HG03457 (cell line): Measurements from ENCODE around the gene ELOVL5.
"Not testable (repeated sequence)": the region's sequence is repeated elsewhere in the genome, so short reads cannot be mapped to it uniquely, and the experiment has no call there.

Experiments used
- ATAC-seq: cut with Tn5 transposase; IDR thresholded peaks from one replicate; pipeline ENCODE4 v1.9.1; 2021; ENCODE audit warnings: moderate number of reproducible peaks; ENCODE audit not compliant: unreplicated experiment

Gene ELOVL5

DNA sequence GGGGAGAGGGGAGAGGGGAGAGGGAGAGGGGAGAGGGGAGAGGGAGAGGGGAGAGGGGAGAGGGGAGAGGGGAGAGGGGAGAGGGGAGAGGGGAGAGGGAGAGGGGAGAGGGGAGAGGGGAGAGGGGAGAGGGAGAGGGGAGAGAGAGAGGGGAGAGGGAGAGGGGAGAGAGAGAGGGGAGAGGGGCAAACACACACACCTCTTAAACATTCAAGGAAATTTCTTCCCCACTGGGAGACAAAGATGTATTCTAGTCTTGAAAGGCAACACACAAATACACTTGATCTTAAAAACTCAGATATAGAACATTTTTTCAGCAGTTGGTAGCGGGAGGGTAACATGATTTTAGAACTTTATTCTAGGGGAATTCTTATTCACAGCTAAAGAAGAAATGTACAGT is 42.5 kb downstream of the ELOVL5 start:
- ATAC-seq, result not testable (repeated sequence)

DNA sequence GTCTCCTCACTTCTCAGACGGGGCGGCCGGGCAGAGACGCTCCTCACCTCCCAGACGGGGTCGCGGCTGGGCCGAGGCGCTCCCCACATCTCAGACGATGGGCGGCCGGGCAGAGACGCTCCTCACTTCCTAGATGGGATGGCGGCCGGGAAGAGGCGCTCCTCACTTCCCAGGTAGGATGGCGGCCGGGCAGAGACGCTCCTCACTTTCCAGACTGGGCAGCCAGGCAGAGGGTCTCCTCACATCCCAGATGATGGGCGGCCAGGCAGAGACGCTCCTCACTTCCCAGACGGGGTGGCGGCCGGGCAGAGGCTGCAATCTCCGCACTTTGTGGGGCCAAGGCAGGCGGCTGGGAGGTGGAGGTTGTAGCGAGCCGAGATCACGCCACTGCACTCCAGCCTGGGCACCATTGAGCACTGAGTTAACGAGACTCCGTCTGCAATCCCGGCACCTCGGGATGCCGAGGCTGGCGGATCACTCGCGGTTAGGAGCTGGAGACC is 43.2 kb downstream of the ELOVL5 start:
- not testable (repeated sequence) for ATAC-seq

DNA sequence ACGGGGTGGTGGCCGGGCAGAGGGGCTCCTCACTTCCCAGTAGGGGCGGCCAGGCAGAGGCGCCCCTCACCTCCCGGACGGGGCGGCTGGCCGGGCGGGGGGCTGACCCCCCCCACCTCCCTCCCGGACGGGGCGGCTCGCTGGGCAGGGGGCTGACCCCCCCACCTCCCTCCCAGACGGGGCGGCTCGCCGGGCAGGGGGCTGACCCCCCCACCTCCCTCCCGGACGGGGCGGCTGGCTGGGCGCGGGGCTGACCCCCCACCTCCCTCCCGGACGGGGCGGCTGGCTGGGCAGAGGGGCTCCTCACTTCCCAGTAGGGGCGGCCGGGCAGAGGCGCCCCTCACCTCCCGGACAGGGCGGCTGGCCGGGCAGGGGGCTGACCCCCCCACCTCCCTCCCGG is 43.8 kb downstream of the ELOVL5 start:
- ATAC-seq, result not testable (repeated sequence)

DNA sequence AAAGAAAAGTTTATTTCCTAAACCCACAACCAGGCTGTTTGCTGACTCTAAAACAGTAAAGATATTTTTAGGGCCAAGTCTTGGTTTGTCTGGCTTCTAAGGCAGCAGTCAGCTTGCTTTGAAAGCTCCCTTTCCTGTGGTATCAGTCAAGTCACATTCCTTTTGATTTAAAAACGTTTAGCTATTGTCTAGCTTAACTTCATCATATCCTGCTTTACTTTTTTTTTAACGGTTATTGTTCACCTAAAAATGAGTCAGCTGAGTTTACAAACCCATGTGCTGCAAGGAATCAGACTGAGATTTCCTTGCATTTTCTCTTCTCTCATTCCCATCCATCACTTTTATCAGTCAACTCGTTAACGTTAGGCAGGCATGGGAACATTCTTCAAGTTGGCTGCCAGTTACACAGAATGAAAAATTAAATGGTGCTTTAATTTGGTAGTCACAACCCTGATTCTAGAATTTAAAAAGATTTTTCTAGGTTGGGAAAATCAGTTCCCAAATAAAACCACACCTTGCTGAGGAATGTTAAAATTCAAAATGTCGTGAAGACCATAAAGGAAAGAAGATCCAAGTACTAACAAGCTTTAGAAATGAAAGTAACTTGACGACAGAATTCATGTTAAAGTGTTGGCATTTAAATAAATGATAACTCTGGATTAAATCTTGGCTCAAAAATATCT is 45.9 kb downstream of the ELOVL5 start:
- ATAC-seq, result no peak

DNA sequence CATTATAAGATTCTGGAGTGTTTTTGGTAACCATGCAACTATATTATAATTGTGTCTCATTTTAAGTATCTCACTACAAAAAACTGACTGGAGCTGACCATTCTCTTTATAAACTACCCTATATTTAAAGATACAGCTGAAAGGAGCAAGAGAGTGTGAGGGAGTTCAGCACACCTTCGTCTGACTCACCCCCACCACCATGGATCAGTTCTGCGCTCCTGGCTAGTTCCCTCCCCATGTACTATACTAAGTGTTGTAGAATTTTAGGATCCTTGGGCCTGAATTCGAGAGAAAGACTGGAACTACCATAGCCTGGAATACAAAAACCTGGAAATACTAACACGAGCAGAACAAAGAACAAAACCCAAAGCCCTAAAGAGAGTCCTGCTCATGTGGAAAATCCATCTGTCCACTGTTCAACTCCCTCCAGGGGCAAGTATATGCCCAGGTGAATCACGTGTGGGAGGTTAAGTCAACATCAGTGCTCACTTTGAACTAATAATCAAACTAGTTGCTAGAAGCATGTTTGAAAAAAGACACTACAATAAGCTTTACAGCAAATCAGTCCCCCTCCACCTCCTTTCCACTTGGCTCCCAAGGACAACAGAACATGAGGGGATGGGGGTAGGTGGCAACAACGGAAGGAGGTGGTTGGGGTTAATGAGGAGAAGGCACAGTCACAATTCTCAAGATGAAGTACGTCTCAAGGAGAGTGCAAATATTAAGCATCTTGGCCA is 46.8 kb downstream of the ELOVL5 start:
- no peak for ATAC-seq

DNA sequence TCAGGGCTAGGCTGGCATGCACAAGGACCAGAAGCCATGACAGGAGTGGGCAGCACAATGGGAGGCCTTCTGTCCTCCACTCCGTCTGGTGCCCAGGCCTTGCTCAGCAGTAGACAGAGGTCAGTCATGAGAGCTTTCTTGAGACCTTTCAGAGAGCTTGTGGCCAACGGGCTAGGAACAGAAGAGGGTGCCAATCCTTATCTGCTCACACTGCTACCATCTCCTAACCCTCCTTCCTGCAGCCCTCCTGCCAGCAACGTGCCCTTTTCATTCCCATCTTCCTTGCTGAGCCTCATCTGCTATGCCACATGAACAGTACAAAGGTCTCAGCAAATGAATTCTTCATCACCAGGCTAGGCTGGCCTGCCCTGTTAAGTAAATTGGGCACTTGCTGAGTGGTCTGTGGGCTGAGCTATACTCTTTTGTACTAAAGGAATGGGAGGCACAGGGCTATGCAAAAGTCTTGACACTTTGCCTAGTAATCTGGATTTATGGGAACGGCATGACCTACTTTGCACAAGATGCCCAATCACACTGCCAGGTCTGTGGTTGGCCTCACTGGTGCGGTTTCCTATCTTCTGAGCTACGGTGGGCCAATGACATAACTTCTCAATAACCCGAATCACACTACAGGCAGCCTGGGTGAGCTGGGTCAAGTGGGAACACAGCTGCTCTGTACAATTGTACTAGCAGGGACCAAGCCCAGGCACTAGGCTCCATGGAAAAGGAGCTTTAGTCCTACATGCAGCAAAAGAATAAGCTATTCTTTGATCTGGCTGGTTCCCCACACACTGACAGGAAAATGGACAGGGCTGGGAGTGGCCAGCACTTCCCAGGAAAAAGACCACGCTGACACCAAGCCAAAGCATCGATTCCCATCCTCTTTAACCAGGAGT is 47.8 kb downstream of the ELOVL5 start:
- ATAC-seq, result no peak

DNA sequence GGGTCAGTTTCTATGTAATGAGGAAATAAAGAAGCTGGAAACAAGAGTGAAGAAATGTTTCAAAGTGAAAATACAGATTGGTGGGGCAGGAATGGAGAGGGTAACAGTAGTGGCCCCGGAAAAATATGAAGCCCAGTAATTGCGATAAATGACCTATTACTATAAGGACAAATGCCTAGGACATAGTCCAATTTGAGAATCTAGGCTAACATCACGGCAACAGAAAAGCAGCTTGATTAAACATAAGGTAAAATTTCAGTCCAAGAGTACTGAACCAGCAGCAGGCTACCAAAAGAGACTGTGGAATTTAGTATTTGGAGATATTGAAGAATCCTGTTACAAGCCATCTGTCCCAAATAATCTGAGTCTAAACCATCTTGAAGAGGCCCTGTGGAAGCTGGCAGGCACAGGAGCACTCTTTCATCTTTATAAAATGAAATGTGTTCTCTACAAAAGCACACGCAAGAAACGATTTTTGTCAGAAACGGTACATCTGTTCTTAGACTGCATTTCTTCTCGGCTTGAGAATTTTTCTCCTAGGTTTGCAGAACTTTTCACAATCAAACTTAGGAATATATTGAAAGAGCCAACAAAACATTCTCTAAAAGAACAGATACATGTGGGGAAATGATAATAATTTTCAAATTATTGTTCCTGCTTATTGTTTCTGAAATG is 49.3 kb downstream of the ELOVL5 start:
- no peak for ATAC-seq

DNA sequence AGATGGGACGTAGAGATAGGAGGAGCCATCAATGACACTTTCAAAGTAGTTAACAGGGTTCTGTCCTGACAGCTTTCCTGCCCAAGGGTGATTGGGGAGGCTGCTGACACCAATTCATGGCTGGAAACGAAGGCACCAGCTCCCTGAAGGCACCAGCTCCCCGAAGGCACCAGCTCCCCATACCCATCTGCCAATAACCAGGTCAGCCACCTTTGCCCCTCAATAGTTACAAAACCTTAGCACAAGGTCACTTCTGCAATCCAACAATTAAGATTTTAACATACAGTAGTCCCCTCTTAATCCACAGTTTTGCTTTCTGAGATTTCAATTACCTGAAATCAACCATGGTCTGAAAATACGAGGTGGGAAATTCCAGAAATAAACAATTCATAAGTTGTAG is 51.7 kb downstream of the ELOVL5 start:
- ATAC-seq, result no peak

DNA sequence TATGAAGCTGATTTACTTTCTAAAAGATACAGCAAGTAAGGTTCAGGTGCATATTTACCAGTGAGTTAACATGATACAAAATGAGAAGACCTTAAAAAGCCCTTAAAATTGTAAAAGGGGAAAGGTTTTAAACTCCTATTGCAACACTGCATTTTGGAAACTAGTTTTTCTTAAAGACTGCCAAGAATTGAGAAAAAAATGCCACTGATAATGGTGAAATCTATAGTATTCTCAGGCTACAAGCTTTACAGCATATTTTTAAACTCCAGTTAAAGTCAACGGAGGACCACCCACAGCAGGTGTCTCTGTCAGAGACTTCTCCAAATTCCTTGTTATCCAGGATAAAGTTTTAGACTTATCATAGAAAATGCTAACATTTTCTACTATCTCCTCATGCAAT is 53.6 kb downstream of the ELOVL5 start:
- no peak for ATAC-seq

DNA sequence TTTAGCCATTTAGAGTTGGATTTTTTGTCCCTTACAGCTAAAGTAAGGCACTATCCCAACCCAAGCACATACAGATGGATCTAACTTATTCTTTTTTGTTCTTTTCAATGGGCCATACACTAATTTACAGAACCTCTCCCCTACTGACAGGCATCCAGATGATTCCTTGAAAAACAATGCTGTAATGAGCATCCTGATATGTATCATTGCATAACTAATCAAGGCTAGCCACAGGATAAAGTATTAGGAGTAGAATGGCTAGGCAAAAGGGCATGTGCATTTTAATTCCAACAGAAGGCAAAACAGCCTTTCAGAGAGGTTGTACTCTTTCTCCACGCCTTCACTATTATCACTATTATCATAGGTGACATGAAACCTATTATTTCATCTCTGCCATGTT is 54.1 kb downstream of the ELOVL5 start:
- ATAC-seq, result no peak

DNA sequence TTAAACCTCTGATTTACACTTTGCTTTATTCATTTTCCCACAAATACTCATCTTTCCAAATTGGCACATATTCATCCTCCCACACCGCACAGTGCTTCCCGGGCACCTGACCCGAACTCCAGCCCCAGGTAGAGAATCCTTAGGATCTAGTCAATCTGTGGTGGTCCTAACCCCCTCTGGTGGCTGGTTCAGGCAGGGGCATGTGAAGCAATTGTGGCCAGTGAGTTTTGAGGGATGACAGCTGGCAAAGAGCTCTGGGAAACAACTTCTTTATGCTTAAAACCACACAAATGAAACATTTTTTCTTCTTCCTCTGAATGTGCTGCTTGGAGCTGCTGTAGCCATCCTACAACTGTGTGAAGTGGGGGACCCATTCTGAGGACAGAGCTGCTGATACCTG is 54.7 kb downstream of the ELOVL5 start:
- ATAC-seq, result no peak

DNA sequence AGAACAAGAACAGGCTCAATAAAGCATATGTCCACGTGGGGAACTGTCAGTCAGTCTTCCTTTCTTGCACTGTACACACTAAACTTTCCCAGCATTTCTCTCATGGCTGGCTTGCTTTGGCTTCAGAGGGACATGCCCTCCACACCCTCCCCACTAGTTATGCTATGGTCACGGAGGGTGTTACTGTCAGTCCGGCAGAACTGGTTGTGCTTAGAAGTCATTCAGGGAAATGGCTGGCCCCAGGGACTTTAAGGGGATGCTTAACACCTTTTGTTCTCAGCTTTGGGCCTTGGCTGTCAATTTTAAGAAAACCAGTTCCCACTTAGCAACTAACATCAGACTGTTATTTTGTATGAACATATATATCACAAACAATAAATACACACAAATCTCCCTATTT is 55.1 kb downstream of the ELOVL5 start:
- ATAC-seq, result no peak

DNA sequence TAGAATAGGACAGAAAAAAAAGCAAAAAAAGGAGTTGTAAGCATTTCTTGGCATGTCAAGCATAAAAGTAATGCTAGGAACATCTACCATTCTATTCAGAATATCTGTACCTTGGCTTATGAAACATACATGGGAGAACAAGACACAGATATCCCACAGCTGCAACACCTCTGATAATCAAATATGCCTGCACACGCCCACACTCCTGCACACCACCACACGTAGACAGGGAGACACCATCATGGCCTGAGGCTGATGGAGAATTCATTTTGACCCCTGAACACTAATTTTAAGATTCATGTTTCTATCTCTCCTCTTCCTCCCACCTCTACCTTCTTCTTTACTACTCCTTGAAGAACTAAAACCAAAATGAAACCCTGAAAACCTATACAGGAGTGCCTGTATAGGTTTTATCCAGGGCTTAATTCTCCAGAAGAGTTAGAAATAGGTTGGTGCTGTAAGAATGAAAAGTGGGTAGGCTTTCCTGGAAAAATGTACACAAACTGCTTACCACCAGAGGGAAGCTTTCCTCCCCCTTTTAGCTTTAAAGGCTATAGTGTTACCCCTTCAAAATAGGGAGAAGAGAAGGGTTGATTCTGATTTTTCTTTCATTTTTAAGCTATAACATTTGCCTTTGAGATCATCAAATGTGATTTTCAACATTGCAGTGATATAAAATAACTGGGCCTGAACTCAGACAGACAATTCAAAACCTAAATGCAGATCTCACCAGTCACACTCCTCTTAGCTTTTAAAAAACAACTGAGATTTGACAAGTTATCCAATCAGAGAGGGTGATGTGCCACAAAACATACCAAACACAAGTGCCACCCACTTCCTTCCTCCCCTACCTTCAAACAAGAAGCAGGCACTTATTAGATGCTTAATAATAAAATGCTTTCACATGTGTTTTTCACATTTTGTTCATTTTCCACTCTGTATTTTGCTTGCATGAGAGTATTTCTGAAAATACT is 57.9 kb downstream of the ELOVL5 start:
- no peak for ATAC-seq

DNA sequence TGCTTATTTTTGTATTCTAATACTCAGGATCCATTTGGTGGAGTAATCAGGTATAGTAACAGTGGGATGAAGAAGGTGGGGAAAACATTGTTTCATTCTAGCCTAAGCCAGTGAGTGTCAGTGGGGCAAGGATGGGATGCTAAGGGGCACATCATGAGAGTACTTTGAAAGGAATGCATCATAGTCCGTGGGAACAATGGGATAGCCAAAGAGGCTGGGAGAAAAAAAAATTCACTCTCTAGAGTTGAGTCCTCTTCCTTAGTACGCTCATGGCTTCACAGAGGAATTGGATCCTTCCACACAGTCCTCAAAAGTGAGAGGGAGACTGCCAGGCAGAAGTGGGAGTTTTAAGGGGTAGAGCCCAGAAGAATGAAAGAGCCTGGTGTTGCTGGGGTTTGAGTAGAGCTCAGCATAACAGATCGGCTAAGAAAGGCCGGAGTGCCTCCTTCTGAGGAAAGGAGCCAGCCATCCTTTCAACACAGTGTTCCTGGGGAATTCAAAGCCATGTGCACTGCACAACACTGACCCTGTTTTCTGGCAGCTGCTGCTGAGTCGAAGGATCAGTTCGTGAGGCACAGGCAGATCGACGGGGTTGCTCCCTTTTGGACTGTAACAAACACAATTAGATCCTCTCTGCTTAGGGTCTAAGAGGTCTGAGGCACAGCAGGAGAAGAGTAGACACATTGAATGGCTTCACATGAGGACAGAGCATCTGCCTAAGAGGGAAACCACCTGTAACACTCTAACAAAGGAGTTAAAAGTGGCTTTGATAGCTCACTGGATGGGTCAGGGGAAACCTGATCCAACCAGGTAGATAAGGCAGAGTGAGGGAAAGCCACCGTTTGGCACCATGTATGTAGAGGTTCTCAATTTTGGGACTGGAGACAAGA is 61.2 kb downstream of the ELOVL5 start:
- ATAC-seq, result no peak

DNA sequence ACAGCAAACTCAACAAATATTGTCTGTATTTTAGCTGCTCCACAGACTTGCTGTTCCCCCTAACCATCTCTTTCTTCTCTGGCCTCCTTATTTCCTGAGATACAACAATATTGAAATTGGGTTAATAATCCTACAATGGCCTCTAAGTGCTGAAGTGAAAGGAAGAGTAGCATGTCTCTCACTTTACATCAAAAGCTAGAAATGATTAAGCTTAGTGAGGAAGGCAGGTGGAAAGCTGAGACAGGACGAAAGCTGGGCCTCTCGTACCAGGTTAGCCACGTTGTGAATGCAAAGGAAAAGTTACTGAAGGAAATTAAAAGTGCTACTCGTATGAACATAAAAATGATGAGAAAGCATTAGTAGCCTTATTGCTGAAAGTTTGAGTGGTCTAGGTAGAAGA is 63.8 kb downstream of the ELOVL5 start:
- ATAC-seq, result peak; percentile 65

DNA sequence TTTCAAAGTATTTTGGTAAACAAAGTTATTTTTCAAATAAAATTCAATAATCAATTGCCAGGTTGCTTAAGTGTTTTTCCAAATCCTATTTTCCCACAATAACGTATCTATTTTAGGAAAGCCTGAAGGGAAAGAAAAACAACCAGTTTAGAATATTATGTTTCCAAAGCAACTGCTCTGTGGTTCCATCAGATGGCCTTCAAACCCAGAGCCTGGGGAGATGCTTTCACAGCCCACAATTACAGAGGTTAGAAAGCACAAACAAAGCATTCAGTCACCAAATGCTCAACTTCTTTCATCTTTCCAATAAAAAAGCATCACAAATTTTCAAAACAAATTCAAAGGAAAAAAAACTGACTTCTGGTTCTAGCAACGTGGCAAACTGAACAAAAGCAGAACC is 66.0 kb downstream of the ELOVL5 start:
- no peak for ATAC-seq

DNA sequence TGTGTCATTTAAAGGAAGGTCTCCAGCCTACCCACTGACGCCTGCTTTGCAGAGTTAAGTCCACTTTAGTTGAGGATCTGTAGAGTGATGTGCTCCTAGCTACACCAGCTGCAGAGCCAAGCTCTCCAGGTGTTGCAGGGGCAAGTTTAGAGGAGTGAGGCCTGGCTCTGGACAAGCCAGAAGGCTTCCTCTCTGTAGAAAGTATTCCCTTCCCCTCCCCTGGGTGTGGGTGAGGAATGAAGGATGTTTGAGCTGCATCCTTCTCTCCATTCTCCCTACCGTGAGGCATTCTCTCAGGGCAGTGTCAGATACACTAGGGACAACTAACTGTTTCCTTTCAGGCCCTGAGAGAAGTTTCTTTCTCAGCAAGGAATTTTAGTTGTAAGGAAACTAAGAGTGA is 66.5 kb downstream of the ELOVL5 start:
- no peak for ATAC-seq

DNA sequence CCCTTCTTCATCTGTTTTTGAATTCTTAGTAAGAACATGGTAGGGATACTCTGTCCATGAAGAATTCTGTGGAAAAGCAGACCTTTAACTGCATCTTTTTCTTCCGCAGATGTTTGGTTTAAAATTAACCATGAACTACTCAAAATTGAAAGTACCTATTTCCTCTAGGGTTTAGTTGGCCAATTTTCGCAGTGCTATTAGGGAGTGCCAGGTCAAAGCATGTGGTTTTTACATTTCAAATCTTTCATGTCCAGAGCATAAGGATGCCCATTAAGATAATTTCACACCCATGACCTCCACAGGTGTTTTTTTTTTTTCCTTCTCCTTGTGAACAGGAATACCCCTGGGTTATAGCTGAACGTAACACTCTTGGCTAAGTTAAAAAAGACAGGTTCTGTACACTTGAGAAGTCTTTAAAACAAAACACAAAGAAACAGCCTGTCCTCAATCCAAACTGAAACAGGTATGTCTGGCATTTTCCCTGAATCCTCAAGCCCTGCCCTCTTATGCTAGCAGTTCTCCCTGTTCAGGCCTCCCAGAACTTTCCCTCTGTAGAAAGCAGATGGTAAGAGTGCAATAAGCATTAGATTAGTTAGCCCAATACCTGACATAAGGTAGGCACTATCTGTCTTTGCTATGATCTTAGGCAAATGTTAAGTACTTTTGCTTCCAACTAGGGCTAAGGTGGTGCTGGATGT is 67.1 kb downstream of the ELOVL5 start:
- no peak for ATAC-seq
